ENCODE results near the gene ARRDC1. TPM values are rescaled to one million over a fixed set of nuclear protein-coding genes. Genes with fewer than 3 reads are reported as not detected.

The ARRDC1 gene, protein sequence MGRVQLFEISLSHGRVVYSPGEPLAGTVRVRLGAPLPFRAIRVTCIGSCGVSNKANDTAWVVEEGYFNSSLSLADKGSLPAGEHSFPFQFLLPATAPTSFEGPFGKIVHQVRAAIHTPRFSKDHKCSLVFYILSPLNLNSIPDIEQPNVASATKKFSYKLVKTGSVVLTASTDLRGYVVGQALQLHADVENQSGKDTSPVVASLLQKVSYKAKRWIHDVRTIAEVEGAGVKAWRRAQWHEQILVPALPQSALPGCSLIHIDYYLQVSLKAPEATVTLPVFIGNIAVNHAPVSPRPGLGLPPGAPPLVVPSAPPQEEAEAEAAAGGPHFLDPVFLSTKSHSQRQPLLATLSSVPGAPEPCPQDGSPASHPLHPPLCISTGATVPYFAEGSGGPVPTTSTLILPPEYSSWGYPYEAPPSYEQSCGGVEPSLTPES
- 49.7 and 54.8 TPM in 2 replicates for polyA plus RNA-seq (2012; rRNA removed)
- polyA plus RNA-seq (2012; cell fraction: cytosol; rRNA removed): 16.9 and 27.5 TPM in 2 replicates
- polyA plus RNA-seq (2012; cell fraction: nucleus; rRNA removed): 230 and 242 TPM in 2 replicates

DNA sequence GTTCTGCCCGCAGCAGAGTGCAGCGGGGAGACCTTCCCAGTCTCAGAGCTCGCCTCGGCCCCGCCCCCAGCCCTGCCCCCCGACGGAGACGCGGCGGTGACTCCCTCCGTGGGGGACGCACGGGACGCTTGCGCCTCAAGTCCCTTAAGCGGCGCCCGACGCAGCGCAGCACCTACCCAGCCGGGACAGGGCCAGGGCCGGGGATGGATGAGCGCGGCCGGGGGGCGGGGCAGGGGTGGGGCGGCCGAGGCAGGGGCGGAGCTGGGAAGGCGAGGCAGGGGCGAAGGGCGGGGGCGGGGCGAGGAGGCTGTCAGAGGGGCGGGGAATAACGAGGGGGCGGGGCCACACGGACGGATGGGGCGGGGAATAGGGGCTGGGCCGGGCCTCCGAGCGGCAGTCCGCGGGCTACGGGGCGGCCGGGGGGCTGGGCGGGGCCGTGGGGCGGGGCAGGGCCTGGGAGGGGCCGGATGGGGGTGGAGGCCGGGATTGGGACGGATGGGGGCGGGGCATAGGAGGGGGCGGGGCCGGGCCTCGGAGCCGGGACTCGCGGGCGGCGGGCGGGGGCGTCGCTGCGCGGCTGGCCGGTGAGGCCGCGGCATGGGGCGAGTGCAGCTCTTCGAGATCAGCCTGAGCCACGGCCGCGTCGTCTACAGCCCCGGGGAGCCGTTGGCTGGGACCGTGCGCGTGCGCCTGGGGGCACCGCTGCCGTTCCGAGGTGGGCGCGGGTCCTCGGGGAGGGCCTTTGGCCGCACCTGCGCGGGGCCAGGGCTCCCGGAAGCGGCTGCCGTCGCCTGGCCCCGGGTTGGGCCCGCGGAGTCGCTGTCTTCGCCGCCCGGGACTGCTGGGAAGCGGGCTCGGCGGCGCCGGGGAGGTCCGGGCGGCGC lies at the start of gene ARRDC1:
Gene ARRDC1, plus strand, starts transcription at position 566 of the 884 bp plus-strand sequence. Its CDS starts 32 bp downstream, at position 598.
- peaks cover 0 to 17% of the 10 kb centered on the region in 2 experiments; a peak in 1 of 4 replicates for H3K4me1 ChIP-seq (ENCODE audit: control insufficient read depth in 1 of 2, insufficient read depth in 2 of 2, low read depth in 1 of 2, low read length in 1 of 2)
- H4K20me1 ChIP-seq (ENCODE audit: insufficient read depth): no peaks in the 10 kb centered on the region; the same call in 1 of the 2 replicates
- H3K27me3 ChIP-seq (ENCODE audit: insufficient read depth): no peaks in the 10 kb centered on the region
- peak within 1 kb of the TSS; percentile 92 for H3K4me2 ChIP-seq
- H3K27ac ChIP-seq (ENCODE audit: low read depth in 2 of 2, low read length in 1 of 2): peak within 1 kb of the TSS in 1 of 2 experiments; percentile 64; a peak in 1 of 4 replicates
- TF ChIP-seq, protein P1, sequence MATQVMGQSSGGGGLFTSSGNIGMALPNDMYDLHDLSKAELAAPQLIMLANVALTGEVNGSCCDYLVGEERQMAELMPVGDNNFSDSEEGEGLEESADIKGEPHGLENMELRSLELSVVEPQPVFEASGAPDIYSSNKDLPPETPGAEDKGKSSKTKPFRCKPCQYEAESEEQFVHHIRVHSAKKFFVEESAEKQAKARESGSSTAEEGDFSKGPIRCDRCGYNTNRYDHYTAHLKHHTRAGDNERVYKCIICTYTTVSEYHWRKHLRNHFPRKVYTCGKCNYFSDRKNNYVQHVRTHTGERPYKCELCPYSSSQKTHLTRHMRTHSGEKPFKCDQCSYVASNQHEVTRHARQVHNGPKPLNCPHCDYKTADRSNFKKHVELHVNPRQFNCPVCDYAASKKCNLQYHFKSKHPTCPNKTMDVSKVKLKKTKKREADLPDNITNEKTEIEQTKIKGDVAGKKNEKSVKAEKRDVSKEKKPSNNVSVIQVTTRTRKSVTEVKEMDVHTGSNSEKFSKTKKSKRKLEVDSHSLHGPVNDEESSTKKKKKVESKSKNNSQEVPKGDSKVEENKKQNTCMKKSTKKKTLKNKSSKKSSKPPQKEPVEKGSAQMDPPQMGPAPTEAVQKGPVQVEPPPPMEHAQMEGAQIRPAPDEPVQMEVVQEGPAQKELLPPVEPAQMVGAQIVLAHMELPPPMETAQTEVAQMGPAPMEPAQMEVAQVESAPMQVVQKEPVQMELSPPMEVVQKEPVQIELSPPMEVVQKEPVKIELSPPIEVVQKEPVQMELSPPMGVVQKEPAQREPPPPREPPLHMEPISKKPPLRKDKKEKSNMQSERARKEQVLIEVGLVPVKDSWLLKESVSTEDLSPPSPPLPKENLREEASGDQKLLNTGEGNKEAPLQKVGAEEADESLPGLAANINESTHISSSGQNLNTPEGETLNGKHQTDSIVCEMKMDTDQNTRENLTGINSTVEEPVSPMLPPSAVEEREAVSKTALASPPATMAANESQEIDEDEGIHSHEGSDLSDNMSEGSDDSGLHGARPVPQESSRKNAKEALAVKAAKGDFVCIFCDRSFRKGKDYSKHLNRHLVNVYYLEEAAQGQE (IDR thresholded peaks at IDR 0.05; ENCODE audit: low read depth, low read length): peak; percentile 49; the same call in 1 of the 2 replicates
- peak; percentile 54 for TF ChIP-seq NRF1 (IDR thresholded peaks at IDR 0.05; ENCODE audit: low read depth, low read length)
- TF ChIP-seq FOSL2 (IDR thresholded peaks at IDR 0.05; ENCODE audit: borderline replicate concordance, low read depth): no peak
- TF ChIP-seq TCF12 (IDR thresholded peaks at IDR 0.05): no peak
- TF ChIP-seq RAD21 (IDR thresholded peaks at IDR 0.05; ENCODE audit: low read length): no peak
- no peak for TF ChIP-seq MXI1 (IDR thresholded peaks at IDR 0.05; ENCODE audit: low read depth, low read length)
- TF ChIP-seq, protein P2, sequence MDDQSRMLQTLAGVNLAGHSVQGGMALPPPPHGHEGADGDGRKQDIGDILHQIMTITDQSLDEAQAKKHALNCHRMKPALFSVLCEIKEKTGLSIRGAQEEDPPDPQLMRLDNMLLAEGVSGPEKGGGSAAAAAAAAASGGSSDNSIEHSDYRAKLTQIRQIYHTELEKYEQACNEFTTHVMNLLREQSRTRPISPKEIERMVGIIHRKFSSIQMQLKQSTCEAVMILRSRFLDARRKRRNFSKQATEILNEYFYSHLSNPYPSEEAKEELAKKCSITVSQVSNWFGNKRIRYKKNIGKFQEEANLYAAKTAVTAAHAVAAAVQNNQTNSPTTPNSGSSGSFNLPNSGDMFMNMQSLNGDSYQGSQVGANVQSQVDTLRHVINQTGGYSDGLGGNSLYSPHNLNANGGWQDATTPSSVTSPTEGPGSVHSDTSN (IDR thresholded peaks at IDR 0.05): no peak
- TF ChIP-seq GATA2 (CRISPR knock-in tag; IDR thresholded peaks at IDR 0.05): no peak
- no peaks in the 10 kb centered on the region for H3K9me2 ChIP-seq
- H3K79me2 ChIP-seq (ENCODE audit: insufficient read depth): peaks cover 36% of the 10 kb centered on the region
- ChIA-PET CTCF (interaction anchor here (0.7 to 1.6 kb wide), 2 partner anchors 15 to 26 kb away, joined by 3 read pairs; partner anchors contain the start of gene ZMYND19), POLR2A (interaction anchor here (0.7 to 1.0 kb wide), 2 partner anchors 12 to 14 kb away, joined by 3 to 7 read pairs; partner anchors contain the start of gene EHMT1)
- peak within 1 kb of the TSS; percentile 71 to 76 for H3K4me3 ChIP-seq (ENCODE audit: low read depth in 2 of 2, low read length in 1 of 2)
- WGBS (ENCODE audit: low lambda C conversion rate): 1% methylated on average over 23 of the region's 111 CpGs
- H3F3A ChIP-seq (replicated peaks; ENCODE audit: insufficient read depth): peaks cover 12% of the 10 kb centered on the region
- H3K36me3 ChIP-seq (replicated peaks in 1 of 2; ENCODE audit: control insufficient read depth in 1 of 2, insufficient read depth in 2 of 2, low read length in 1 of 2): no peaks in the 10 kb centered on the region
- no peaks in the 10 kb centered on the region for H3K9me3 ChIP-seq
- DNase-seq: peak; percentile 99
- H3K9ac ChIP-seq: peak within 1 kb of the TSS; percentile 73
- 0 out of 2 replicates have a peak within 1 kb of the TSS, but pooled peaks have one; percentile 59 for H2AFZ ChIP-seq (ENCODE audit: low read depth)
